GM10847 (cell line): Measurements from ENCODE around the gene PLK1.

Experiments used
- POLR2A ChIP-seq: IDR thresholded peaks from 2 replicates; pipeline ENCODE4 v1.6.1; 2011; ENCODE audit not compliant: insufficient read length; ENCODE audit errors: extremely low read depth

PLK1 gene

GRCh38 chr16:23670137-23670776 is 8.4 kb upstream of the PLK1 start:
- TF ChIP-seq POLR2A: no peak

DNA sequence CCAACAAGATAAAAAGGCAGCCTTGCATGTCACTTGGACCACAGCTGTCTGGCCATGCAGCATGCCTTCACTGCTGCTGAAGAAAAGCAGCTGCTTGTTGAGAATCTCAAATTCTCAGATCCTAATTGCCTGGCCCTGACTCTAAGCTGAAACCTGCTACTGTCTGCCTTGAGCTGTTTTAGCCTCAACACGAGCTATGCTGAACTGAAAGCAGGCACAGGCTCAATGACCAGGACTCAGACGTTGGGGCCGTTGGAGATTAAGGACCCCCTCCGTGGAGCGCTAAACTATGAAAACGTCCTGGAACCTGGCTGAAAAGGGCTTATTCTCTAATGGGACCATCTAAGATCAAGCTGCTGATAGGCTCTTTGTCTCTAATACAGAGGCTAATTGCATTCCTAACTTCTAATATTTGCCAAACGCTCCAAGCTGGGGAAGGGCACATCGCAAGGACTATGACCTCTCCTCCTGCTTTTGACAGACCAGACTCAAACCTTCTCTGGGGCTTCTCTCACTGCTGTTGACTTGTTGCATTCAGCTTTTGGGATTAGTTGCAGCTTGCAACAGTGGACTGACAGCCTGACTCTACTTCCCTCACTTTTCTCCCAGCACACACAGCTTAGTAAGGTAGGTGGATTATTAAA is 4.6 kb upstream of the PLK1 start:
- TF ChIP-seq POLR2A: no peak

GRCh38 chr16:23676924-23677480 is 1.7 kb upstream of the PLK1 start:
- no peak for TF ChIP-seq POLR2A

DNA sequence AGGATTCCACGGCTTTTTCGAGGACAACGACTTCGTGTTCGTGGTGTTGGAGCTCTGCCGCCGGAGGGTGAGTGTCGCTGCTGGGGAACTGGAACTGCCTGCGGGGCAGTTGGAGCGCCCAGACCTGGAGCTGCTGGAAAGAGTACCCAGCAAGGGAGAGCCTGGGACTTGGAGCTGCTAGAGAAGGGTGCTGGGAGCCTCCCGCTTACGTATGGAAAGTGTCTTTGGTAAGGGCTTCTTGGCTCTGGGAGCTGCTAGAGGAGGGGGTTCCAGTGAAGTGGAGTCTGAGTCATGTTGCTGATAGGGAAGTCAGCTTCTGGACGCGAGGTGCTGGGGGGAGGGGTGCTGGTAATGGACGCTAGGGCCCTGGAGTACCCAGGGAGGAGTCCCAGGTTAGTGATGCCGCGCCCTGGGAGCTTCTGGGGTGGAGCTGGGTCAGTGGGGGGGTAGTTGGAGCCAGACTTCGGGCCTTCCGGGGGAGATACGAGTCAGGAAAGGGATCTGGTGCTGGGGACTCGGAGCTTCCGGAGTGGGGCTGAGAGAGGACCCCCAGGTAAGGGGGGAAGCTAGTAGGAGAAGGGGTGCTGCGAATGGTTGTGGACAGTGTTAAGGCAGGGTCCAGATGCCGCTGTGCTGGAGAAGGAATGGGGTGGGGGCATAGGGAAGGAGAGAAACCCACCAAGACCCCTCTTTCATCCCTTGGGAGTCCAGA is 741 bp downstream of the PLK1 start:
- no peak for TF ChIP-seq POLR2A

DNA sequence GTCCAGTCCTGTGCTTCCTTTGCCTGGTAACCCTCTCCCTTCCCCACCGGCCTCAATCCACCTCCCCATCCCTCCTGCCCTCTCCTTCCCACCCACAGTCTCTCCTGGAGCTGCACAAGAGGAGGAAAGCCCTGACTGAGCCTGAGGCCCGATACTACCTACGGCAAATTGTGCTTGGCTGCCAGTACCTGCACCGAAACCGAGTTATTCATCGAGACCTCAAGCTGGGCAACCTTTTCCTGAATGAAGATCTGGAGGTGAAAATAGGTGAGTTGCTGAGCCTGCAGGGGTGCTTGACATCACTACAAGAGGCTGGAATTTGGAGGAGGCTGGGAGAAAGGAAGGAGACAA is 1.3 kb downstream of the PLK1 start:
- no peak for TF ChIP-seq POLR2A

GRCh38 chr16:23682181-23682580 is 3.5 kb downstream of the PLK1 start:
- no peak for TF ChIP-seq POLR2A

DNA sequence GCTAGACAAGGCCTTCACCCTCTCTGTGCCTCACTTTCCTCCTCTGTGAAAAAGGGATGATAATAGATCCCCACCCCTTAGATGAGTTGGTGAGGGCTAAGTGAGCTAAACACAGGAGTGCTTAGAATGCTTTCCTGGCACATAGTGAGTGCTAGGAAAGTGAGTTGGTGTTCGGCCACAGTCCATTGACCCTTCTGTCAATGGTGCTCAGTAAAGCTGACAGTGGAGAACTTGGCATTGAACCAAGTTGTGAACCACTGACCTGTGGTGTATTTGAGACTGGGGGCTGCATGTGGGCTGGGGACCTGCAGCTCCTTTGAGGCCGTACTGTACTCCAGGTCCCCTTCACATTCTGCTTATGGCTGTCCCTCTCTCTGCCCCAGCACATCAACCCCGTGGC is 4.8 kb downstream of the PLK1 start:
- TF ChIP-seq POLR2A: no peak

DNA sequence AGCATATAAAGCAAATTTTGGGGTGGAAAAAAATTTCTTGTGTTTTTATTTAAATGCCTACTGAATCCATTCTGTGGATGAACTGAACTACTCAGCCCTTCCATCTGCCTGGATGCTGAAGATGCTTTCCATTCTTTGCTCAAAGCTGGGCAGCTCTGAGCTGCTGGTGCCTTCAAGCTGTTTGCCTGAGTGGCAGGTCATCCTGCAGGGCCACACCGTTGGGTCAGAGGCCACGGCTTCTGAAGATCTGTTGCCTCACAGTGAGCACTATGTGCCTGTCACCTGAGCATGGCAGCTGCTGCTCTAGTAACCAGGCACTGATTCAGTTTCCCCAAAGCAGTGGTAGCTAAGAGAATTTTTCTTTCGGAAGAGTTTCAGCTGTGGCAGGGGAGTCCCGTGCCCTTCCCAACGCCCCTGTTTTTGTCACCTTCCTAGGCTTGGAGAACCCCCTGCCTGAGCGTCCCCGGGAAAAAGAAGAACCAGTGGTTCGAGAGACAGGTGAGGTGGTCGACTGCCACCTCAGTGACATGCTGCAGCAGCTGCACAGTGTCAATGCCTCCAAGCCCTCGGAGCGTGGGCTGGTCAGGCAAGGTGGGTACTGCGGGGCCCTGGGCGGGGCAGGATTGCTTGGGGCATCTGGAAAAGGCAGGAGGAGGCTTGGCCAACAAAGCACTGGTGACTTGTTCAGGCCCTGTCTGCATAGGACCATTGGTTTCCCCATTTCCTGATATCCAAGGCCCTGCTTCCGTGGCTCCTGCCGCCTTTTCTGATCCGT is 8.5 kb downstream of the PLK1 start:
- TF ChIP-seq POLR2A: no peak

- TF ChIP-seq POLR2A: no peak
Observed at GRCh38 chr16:23689442-23690187, 10.9 kb downstream of the PLK1 start.

- TF ChIP-seq POLR2A: no peak
Observed at GRCh38 chr16:23690771-23691482, 12.2 kb downstream of the PLK1 start.

GRCh38 chr16:23691483-23692189 is 12.9 kb downstream of the PLK1 start:
- TF ChIP-seq POLR2A: no peak

GRCh38 chr16:23692190-23692837 is 13.6 kb downstream of the PLK1 start:
- no peak for TF ChIP-seq POLR2A

GRCh38 chr16:23694265-23694643 is 15.6 kb downstream of the PLK1 start:
- no peak for TF ChIP-seq POLR2A

DNA sequence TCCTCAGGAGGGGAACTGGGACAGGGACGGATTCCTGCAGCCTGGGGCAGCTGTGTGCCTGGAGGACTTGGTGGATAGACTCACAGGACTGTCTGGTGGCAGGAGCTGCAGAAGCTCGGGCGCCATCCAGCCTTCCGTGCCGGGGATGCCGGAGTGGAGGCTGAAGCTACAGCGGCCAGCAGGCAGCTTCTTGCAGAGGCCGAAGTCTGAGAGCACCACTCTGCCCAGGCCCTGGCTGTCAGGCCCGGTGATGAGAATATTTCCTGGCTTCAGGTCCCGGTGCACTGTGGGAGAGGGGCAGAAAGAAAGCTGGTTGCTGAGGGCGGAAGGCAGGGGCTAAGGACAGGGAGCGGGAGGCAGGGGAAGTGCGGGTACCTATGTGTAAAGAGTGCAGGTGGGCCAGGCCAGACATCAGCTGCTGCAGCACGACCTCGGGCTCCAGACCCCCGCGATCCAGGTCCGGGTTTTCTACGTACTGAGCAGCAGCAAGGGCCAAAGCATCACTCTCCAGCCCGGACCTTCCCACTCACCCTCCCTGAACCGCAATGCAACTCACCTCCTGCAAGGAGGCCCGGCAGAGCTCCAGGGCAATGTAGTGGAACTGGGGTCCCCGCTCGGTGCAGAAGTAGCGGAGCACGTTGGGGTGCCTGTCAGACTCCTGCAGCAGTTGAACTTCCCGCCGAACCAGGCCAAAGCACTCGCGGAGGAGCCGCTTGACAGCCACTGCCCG is 16.1 kb downstream of the PLK1 start:
- no peak for TF ChIP-seq POLR2A
